HG03095 (cell line): Measurements from ENCODE around the gene AGTRAP.

Experiments used
- ATAC-seq: cut with Tn5 transposase; IDR thresholded peaks from one replicate; pipeline ENCODE4 v1.9.1; 2021; ENCODE audit warnings: moderate library complexity; ENCODE audit not compliant: unreplicated experiment

The AGTRAP gene

GRCh38 chr1:11795238-11795890 is 59.4 kb downstream of the AGTRAP start:
- ATAC-seq: no peak

- ATAC-seq: no peak
Observed at GRCh38 chr1:11796036-11796828, 60.3 kb downstream of the AGTRAP start.

- no peak for ATAC-seq
Observed at GRCh38 chr1:11797525-11798216, 61.7 kb downstream of the AGTRAP start.

GRCh38 chr1:11799099-11799498 is 63.2 kb downstream of the AGTRAP start:
- ATAC-seq: no peak

DNA sequence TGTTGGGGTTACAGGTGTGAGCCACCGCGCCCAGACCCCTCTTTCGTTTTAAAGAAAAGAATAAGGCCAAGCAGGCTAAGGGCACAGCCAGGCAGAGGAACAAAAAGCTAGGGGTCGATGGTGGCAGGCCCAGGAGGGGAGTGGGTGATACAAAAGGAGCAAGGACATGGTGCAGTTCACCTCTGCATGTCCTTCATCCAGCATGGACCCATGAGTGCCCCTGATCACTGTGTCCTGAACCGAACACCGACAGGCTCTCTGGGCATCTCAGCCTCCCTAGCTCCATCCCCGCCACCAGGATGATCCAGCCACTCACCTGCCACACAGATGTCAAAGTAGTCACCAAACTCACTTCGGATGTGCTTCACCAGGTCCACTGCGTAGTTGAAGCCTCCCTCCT is 64.0 kb downstream of the AGTRAP start:
- ATAC-seq: no peak

DNA sequence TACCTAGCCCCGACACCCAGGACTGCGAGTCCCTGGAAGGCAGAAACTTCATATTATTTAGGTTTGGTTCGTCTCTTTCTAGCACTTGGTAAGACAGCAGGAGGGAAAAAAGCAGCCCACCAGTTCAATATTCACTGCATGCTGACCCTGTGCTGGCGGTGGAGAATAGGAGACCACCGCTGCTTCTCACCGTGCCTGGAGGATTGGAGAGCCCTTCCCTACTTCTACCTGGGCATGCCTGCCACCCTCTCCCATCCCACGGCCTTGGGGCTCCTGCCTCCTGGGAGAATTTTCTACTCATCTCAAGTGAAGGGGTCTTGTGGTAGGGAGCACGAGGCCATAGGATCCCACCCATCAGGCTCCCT is 64.4 kb downstream of the AGTRAP start:
- ATAC-seq: no peak
